ENCODE results near the gene SNX18.
A peak's percentile ranks its signal among the peaks of the same experiment; 100 is the strongest.

The SNX18 gene

DNA sequence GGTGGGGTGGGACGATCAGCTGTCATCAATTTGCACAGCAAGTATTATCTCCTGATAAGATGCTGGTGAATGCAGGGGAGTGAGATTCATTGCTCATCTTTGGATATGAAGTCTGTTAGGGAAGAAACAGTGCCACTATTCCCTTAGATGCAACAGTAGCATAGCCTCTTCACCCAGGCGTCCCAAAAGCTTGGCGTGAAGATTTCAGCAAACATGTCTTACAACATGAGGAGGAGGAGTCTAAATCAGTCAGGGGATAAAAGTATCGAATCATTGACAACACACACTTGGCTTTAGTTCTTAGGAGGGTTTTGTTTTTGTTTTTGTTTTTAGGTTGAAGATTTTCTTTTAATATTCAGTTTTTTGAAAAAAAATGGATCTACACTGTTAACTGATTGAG lies 26.5 kb downstream of the SNX18 start:
- no peak for DNase-seq

DNA sequence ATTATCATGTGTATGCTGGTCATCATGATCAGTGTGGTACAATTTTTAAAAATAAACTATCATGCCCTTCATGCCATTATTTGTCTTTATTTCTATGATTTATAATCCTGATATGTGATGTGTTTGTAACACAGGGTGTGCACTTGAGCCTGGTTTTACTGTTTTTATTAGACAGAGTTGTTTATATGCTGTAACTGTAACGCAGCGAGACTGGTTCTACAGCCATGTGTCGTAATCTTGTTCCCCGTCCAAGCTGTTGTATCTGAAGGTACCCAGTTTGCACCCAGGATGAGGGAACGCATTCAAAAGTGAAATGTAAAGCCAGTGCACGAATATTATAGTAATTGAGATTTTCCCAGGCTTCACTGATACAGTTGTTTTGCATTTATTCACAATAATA lies 28.2 kb downstream of the SNX18 start:
- DNase-seq: no peak

- DNase-seq: no peak
These were observed 30.2 kb downstream of the SNX18 start for GRCh38 chr5:54547711-54548250.

GRCh38 chr5:54548565-54548964 lies 31.0 kb downstream of the SNX18 start:
- DNase-seq: no peak

GRCh38 chr5:54551292-54551691 lies 33.7 kb downstream of the SNX18 start:
- DNase-seq: no peak

DNA sequence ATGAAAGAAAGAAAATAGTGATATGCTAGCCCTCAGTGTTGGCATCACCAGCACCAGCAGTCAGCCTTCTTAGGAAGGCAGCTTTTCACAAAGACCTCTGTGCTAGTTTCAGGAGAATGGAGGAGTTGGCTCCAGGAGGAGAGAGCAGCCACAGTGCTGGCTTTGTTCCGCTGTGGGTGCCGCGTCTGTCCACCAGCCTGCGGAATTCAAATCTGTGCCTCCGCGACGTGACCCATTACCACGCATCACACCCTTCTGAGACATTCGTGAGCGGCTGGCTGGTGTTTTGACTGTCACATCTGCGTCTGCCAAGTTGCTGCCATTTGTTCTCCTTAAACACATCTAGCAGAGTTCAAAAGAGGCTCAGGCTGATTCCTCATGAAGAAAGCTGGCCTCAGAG lies 34.4 kb downstream of the SNX18 start:
- DNase-seq: no peak

GRCh38 chr5:54552446-54552845 lies 34.9 kb downstream of the SNX18 start:
- DNase-seq: no peak

DNA sequence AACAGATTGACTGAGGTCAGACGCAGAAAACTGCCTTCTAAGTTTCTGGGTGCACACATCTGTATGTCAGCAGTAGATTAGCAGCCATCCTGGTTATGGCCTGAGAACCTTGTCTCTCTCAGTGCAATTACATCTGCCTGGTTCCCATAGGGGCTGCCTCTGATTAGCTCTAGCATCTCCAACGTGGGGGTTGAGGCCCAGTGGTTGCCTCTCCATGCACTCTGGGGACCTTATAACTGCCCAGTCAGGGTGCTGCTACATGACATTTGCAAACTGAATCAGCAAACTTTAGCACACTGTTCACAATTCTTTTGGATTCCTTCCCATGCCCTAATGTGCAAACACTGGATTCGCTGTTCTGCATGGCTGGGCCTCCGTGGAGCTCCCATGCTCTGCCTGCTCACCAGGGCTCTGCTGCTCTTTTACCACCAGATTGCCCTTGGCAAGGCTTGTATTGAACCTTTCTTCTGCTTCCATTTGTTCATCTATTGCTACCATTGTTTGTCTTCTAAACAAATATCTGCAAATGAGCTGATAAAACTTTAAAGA lies 36.2 kb downstream of the SNX18 start:
- no peak for DNase-seq

GRCh38 chr5:54556141-54556540 lies 38.6 kb downstream of the SNX18 start:
- DNase-seq: no peak

- DNase-seq: no peak
These were observed 40.8 kb downstream of the SNX18 start for GRCh38 chr5:54558362-54558761.

- DNase-seq: no peak
These were observed 44.1 kb downstream of the SNX18 start for GRCh38 chr5:54561651-54562050.

- no peak for DNase-seq
These were observed 45.7 kb downstream of the SNX18 start for GRCh38 chr5:54563083-54563761.

DNA sequence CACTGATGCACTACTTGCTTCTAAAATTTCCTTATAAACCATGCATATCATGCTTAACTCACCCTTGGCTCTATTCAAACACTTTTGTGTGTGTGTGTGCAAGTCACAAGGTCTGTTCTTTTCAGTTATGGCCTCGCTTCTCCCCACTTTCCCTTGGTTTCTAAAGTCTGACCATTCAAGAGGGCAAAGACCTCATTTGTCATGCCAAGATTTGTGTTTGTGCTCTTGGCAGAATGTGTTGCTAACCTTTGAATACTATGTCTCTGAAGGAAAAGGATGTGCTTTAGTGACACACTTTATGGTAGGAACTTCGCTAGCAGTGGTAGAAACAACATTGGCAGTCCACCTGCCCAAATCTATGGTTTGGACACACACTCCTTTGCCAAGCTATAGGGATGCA lies 50.4 kb downstream of the SNX18 start:
- DNase-seq: no peak

DNA sequence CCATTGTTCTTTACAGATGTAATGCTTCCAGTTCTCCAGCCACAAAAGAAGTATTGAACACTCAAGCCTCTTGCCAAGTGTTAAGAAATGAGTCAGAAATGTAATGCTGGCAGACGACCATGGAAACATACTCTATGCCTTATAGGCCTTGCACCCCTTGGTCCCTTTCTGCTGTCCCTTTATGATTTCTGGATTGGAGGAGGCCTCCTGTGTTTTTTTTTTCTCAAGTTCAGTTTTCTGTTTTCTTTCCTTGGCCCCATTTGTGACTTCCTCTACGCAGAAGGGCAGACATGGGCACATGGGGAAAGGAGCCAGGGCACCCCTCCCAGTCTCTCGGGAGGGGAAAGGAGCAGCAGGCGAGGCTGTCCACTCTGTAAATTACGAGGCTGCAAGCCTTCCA lies 53.4 kb downstream of the SNX18 start:
- DNase-seq: peak; percentile 40

DNA sequence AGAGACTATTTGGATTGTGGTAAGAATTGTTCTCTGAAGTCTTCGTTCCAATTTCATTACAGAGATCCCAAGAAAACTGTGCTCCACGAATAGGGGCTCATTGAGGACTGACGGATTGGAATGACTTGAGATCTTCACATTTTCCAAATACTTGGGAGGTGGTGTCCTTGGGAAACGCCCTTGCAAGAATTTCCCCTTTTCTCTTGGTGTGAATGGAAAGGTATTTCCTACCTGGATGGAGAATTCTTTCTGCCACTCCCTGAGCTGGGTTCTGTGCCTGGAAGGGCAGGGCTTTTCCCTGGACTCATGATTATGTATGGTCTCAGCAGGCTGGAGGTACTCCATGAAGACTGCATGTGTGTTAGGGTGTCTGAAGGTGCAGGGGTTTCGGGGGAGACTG lies 53.9 kb downstream of the SNX18 start:
- DNase-seq: no peak

DNA sequence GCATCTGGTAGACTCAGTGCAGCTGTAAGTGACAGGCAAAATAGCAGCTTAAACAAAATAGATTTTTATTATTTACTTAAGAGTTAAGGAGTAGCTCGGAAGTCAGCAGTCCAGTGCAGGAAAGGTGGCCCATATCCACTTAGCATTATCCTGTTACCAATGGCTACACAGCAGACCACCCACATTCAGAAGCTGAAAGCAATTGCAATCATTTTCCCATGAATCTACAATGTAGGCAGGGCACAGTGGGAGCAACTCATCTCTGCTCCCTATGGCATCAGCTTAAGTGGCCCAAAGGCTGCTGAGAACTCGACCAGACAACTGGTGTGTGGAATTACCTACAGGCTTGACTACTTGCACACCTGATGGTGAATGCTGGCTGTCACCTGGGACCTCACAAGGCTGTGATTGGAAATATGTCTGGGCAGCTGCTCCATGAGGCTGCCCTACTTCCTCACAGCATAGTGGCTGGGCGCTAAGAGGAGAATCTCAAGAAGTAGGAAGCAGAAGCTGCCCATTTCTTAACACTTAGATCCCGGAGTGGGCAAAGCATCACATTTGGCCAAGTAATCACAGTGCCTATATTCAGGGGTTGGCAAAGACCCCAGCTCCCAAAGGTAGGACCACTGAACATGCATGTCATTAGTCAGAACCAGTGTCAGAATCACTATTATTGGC lies 56.4 kb downstream of the SNX18 start:
- DNase-seq: no peak

DNA sequence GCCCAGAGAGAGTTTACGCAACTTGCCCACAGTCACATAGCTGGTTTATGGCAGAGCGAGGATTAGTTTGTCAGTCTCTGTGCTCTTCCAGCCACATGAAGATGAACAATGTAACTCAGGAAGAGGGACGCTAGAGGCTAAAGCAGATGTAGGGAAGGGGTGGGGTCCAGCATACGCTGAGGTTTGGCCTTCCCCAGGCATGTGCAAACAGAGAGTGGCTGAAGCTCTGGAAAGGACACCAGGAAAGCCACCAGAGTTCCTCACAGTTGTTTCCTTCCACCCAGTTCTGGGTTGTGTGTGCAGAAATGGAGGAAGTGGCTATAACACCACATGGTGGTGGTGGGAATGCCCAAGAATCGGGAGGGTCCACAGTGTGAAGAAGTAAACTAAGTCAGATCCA lies 60.0 kb downstream of the SNX18 start:
- no peak for DNase-seq

DNA sequence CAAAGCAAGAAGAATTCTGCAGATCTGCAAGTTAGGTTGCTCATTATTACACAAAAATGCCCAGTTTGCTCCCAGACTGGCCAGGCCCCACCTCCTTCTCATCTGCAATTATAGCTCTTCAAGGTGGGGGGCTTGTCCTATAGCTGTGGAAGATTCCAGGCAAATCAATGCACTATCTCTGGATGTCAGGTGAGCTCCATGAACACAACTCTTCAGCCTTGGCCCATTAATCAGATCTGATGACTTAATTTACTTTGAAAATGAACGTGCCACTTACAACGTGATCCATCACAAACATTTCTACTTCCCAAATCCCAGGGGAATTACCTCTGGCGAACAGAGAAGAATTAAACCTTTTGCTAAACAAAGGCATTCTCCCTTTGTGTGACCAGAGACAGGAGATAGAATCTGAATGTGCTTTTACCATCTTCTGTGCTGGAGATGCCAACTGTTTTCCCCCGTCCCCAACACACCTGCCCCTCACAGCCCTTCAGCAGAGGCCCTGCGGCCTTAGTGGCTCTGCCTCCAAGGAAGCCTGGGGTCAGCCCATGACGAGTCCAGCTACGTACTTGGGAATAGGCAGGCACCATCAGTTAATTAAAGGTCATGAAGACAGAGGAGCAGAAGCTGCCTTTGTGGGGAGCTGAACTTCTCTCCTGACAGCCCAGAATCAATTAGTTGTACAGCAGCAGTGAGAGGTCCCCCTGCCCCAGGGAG lies 60.5 kb downstream of the SNX18 start:
- no peak for DNase-seq

DNA sequence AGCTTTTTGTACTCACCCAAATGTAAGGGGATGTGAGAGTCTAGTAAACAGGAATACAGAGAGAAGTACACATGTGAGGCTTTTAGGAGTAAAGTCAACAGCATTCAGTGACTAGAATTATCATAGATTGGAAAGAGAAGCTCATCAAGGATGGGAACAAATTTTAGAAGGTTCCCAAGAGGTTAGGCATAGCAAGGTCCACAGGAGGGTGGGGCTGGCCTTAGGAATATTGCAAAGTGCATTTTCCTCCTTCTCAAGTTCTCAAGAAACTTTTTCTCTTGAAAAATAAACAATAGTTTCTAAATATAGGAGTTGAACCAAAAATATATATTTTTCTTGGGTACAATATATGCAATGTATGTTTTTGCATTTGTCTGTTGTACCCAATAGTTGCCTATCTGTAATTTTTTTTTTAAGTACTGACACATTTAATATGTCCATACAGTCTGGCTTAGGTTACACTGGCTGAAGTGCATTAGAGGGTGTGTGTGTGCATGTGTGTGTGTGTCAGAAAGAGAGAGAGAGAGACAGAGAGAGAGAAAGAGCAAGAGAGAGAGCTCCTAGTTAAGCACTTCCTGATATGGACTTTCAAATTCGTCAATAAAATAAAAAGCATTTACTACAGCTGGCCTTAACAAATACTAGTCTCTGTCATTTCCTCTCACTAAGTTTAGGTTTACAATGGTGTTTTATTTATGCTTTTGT lies 62.2 kb downstream of the SNX18 start:
- DNase-seq: no peak

DNA sequence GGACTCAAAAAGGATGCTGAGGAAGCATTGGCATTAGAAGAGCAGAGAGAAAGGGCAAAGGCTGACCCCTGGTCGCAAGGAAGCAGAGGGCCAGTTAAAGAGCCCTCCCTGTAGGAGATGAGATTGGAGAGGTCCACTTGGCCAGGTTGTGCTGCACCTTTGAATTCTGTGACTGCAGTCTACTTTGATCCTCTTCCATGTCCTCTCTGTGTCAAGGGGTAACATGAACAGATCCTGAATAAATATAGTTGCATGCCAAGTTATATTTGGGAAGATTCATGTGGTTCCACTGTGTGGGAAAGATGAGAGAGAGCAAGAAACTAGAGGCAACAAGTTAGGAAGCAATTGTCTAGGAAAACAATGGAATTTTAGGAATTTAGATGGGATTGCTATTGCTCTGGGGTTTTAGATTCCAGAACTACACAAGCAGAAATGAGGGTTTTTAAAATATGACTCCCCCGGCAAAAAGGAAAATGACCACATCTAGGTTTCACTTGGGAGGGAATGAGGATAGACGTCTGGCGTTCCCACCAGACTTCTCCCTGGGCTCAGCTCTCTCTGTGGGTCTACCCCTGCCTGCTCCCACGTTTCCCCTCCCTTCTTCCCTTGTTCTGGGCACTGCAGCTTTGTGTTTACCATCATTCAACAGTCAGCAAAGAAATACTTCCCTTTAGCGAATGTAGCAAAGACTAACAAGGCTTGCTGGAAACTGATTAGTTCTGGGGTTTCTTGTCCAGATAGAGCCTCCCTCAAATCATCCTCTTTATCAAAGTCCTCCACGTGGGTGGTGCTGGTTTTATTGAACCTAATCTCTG lies 63.6 kb downstream of the SNX18 start:
- DNase-seq: no peak

GRCh38 chr5:54581831-54582548 lies 64.4 kb downstream of the SNX18 start:
- DNase-seq: no peak
